NCI-H446 treated with DMSO at 0.1 percent for 48 hours (cell line): ENCODE data around the gene USP15.

ENCODE experiments used
- DNase-seq: peaks from one replicate; lab custom pipeline; 2025; lab: John Stamatoyannopoulos, UW

USP15 gene

DNA sequence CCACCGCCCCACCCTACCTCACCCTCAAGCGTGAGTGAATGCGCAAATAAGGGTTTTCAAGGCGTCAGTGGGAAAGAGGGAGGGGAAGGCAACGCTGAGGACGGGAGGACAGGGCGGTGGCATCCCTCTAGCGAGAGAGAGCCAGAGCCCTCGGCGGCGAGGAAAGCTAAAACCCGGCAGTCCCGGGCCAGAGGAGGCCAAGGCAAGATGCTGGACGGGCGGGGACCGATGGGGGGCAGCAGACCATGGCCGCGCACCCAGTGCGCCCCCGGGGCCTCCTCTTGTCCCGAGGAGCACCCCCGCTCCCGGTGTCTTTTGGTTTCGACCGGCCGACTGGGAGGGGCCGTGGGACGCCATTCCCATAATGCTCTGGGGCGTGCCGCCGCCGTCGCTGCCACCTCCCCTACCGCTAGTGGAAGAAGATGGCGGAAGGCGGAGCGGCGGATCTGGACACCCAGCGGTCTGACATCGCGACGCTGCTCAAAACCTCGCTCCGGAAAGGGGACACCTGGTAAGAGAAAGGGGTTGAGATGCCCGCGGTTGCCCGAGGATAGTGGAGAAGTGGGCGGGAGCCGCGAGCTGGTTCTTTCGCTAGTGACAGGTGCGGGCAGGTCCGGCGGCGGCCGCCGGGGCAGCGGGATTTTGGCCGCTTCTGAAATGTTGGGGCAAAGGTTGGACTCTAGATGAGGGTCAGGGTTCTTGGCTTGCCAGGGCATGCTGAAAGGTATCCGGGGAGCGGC lies at the start of gene USP15:
TSS of gene USP15 (plus strand) at position 412 of the 740 bp plus-strand sequence. CDS start at position 423, 11 bp downstream.
- DNase-seq: peak; percentile 87

DNA sequence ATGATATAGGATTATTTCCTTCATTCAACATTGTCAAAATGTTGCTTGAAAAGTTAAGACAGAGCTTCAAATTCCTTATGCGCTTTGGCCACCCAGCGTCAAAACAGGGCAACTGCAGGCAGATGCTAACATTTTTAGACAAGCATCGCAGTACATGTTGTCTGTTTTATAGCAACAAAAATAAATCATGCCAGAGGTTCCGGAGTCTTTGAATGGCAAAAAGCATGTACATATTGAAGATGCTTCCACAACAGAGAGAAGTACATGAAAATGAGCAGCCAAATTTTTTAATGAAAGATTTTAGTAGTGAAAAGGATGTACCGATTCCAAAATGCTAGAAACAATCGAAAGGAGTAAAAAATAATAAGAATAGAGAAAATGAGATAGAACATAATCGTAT lies 49.8 kb upstream of the USP15 start:
- DNase-seq: no peak

DNA sequence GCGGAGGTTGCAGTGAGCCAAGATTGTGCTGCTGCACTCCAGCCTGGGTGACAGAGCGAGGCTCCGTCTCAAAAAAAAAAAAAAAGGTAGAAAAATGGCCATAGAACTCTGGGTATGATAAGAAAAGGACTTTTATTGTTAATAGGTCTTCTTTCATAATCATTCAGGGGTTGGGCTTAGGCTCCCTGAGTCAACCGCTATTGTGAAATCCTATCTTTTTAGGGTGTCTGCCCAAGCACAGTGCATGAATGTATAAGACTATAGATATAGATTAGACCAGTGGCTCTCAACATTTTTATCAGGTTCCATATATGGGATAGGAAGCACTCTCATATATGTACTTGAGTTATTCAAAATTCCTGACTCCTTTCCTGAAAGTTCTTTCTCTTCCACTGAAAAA lies 48.7 kb upstream of the USP15 start:
- no peak for DNase-seq

DNA sequence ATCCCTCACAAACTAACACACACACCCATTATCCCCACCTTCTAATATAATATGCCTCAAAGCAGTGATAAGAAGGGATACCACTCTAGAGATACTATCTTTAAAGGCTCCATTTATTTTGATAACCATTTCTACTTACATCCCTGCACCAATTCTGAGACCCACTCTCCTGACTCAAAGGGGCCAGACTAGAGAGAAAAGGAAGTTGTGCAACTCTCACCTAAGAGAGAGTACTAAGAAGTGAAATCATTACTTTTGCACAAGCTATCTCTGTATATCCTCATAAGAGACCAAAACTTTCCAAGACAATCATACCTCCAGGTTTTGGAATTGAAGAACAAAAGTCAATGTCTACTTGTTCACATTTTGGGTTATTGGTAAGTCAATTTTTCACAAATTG lies 45.4 kb upstream of the USP15 start:
- DNase-seq: no peak

DNA sequence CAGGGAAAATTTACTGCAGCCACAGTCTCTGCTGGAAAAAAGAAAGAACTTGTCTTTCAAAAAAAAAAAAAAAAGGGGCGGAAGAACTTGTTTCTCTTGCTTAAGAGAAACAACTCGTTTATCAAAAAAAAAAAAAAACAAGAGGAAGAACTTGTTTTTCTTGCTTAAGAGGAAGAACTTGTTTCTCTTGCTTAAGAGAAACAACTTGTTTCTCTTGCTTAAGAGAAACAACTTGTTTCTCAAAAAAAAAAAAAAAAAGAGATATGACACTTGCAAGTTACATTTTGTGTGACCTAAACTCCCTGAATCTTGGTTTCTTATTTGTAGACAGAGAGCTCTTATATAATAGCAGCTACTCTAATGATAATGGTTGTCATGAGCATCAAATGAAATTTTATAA lies 44.7 kb upstream of the USP15 start:
- DNase-seq: no peak

DNA sequence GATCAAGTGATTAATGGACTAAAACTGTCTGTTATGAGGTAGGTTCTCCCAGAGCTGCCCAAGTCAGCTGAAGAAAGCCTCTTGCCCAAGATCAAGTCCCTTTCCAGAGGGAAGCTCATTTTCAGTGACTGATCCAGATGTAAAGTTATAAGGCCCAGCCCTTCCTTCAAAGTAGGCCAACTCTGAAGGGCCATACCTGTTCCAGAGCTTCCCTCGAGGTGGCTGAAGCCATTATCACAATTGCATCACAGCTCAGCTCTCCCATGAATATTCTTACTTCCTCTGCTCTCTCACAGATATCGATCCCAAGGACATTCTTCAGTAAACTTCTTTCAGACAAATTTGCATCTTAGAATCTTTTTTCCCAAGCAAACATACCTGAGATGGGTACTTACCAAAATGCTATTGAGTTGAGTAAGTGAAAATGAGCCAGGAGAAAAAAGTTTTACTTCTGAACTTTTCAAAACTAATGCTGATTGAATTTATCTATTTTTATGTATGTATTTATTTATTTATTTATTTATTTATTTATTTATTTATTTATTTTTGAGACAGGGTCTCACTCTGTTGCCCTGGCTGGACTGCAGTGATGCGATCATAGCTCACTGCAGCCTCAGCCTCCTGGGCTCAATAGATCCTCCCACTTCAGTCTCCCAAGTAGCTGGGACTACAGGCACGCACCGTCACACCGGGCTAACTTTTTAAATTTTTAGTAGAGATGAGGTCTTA lies 42.6 kb upstream of the USP15 start:
- DNase-seq: no peak

DNA sequence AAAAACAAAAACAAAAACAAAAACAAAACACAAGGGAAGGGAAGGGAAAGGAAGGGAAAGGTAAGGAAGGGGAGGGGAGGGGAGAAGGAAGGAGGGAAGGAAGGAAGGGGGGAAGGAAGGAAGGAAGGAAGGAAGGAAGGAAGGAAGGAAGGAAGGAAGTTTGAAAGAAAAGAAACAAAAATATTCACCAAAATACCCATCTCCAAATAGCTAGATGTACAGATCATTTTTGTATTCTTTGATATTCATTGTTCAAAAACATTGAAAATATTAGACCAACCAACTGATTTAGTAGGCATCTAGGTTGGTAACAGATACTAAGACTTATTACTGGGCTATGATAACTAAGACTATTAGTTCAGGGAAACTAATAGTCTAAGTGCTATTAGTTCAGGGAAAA lies 39.1 kb upstream of the USP15 start:
- DNase-seq: no peak

DNA sequence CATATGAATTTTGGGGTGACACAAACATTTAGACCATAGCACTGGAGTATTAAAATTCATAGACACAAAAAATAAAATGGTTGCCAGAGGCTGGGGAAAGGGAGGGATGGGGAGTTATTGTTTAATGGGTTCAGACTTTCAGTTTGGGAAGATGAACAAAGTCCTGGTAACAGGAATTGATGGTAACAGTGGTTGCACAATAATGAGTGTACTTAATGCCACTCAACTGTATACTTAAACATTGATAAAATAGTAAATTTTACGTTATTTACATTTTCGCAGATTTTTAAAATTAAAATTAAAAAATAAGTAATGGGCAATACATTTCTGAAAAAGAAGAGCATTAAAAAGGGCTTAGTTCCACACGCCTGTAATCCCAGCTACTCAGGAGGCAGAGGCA lies 35.6 kb upstream of the USP15 start:
- DNase-seq: no peak

DNA sequence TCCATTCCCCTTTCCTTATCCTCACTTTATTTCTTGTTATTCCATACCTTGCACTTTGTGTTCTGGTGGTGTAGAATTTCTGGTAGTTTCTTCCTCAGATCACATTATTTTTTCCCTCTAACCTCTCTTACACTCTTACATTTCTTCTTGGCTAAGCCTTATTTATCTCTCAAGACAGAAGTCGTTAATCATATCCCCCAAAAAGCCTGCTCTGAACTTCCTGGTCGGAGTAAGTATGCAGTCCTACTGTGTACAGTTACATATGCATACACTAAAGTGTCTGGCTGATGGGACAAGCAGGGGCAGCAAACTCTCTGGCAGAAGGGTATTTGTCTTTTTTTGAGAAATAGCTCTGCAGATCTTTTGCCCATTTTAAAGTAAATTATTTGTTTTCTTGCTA lies 33.1 kb upstream of the USP15 start:
- no peak for DNase-seq

DNA sequence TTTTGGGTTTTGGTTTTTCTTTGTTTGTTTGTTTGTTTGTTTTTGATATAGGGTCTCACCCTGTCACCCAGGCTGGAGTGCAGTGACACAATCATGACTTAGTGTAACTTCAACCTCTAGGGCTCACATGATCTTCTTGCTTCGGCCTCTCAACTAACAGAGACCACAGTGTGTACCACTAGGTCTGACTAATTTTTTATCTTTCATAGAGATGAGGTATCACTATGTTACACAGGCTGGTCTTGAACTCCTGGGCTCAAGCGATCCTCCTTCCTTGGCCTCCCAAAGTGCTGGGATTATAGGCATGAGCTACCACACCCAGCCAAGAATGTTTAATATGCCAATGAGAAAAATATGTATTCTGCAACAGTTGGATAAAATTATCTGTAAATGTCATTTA lies 29.6 kb upstream of the USP15 start:
- DNase-seq: no peak

DNA sequence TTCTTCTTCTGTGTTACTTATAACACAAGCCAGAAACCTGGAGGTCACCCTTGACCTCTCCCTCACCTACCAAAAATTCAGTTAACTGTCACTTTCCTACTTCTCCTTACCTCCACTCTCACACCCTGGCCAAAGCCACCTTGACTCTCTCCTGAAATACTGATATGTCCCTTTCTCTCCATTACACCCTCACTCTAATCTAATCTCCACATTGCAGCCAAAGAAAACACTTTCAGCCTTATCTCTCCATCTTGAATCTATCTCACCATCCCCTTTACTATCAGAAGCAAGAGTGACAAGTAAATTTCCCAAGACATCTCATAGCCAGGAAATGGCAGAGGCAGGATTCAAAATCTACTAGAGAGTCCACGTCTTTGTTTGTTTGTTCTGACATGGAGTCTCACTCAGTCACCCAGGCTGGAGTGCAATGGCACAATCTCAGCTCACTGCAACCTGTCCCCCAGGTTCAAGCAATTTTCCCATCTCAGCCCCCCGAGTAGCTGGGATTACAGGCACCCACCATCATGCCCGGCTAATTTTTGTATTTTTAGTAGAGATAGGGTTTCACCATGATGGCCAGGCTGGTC lies 28.0 kb upstream of the USP15 start:
- no peak for DNase-seq

DNA sequence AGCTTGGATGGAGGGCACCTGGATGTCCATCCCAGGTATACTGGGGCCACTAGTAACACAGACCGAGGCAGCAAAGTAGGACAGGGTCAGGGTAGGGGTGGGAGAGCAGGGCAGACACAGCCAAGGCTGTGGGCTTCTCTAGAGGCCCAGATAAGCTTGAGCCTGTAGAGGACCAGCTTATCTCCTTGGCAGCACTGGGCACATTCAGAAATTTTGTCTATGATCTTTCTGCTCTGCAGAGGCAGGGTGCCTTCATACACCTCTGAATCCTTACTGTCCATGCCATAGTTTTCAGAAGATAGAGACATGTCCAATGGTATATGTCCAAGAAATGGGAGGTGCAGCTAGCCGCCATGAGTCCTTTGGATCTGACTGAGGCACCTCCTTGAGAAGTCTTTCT lies 26.4 kb upstream of the USP15 start:
- no peak for DNase-seq

DNA sequence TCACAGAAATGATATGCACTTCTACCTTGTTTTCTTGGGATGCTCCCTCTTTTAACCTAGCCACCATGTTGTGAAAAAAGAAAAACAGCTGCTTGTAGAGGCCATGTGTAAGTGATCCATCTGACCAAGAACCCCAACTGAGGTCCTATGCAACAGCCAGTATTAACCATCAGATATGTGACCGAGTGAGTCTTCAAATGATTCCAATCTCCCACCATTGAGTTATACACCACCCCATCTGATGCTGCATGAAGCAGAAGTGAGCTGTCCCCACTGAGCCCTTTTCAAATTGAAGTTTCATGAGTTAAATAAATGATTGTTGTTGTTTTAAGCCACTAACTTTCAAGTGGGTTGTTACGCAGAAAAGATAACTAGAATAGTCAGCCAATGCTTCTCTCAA lies 20.6 kb upstream of the USP15 start:
- DNase-seq: no peak

DNA sequence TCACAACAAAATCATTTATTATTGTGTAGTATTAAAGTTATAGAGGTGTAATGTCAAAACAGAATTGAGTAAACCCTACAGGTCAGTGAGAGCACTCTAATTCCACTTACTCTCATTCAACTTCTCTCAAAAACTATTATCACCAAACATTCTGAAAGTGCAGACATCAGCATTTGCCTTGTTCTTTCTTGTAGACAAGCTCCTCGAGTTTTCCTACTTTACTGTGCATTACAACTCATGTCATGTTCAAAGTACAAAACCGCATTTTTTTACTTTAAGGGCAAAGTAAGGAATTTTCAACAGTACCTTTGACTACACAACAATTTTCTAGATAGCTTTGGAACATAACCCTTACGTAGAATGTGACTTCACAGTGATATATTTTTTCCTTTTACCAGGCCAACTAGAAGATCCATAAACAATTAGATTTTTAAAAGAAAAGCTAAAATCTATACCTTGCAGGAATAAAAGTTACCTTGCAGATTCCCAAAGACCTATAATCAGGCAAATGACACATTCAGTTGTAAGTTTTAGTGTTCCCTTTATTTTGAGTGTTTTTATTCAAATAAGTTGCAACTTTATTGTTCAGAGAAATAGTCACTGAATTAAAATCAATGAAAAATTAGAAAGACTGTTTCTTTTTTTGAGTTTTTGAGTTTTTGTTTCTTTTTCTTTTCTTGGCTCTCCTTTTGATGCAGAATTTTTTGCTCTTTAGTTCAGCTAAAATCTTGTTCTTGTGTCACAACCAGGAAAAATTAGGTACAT lies 12.7 kb upstream of the USP15 start:
- no peak for DNase-seq

DNA sequence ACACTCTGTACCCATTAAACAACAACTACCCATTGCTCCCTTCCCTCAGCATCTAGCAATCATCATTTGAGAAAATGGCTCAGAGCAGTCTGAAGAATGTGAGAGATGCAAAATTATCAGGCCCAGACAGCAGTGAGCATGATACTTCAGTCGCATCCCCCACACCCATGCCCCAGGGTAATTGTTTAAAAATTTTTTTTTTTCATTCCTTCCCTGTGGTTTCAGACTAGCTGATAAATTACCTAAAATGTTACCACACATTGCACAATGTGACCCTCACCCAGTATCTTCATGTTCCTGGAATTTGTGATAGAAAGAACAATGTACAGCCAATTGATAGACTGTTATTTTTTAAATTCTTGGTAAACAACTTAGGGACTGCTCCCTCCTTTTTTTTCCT lies 11.3 kb upstream of the USP15 start:
- no peak for DNase-seq

DNA sequence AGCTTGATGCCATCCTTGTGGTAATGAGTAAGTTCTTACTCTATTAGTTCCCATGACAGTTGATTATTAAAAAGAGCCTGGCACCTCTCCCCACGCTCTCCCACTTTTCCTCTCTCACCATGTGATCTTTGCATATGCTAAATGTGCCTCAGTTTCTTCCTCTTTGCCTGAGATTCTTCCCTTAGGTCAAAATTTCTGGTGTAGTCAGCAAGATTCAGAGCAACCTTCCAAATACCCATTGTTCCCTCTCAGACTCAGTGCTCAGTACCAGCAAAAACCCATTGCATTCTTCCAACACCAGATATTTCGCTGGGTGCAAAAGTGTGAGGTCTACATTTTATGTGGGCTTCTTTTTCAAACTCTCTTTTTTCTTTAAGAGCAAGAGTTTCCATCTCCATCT lies 10.8 kb upstream of the USP15 start:
- no peak for DNase-seq

DNA sequence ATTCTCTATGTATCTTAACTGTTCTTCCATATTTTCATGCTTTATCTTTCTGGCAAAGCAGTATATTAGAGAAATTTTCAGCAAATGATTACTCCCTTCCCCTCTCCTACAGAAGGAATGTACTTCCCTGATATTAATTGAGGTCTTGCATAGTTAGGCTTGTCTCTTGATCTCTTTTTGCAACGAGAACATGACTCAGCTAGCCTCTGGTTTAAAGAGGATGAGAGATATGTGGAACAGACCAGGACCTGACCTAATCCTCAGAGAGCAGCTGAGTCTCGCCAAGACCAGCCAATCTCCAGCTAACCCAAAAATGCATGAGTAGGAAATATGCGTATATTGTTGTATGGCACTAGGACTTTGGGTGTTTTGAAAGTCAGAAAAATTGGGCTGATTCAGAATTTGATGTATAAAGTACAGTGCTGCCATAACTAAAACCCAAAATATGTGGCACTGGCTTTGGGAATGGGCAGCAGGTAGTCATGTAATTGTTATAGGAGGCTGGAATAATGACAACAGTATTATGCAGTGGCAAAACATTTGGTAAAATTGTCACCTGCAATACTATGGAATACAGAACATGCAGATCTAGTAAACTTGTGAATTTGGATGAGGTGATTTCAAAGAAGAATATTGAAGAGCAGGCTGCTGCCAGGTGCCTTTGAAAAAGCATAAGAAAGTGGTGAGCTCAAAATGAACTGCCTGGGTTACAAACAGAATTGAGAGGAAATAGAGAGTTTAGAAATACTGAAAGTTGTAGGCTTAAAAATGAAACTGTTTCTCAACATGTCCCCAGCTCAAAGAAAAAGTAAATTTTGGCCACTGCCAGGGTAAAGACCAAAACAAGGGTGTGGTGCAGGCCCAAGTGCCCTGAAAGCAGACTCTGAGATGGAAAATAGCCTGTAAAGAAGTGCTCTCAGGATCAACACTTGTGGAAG lies 9.3 kb upstream of the USP15 start:
- no peak for DNase-seq

DNA sequence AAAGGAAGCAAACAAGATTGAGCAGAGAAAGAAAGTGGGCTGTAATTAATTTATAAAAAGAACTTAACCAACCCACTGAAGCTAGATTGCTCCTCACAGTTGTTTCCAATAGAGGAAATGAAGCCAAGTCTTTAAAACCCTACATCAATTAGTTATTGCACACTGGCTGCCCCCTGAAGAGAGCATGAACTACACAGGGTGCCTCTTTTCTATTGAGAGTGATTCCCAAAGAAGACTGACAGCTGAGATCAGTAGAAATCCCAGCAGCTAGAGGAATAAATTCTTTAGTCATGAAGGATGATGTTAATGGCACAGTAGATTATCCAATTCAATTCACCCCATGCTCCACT lies 8.6 kb upstream of the USP15 start:
- DNase-seq: no peak

DNA sequence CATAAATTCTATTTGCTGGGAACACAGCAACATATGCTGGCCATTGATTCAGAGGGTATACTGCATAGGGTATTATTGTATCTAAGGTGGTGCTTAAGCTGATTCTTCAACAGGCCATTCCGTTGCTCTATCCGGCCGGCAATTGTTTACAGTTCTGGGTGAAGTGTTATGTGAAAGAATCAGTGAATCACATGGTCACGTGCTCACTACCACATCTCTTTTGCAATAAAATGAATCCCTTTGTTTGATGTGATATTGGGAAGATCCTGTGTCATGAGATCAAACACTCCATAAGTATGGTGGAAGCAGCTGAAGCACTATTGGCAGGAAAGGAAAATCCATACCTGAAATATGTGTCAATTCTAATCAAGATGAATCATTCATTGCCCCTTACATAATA lies 7.6 kb upstream of the USP15 start:
- no peak for DNase-seq

DNA sequence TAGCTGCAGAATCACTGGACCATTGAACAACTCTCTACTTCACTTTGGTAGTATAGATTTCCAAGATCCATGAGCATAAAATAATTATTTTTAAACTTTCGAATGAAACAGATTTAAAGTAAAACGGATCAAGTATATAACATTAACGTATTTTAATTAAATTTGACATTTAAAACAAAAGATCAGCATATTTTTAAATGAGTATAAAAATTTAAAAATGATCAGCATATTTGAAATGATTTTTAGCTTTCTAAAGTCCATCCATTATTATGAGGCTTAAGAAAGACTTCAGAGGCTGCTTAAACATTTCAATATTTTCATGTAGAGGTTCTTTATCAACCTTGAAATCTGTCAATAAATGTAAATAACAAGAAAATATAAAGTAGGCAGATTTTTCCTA lies 5.2 kb upstream of the USP15 start:
- DNase-seq: no peak

DNA sequence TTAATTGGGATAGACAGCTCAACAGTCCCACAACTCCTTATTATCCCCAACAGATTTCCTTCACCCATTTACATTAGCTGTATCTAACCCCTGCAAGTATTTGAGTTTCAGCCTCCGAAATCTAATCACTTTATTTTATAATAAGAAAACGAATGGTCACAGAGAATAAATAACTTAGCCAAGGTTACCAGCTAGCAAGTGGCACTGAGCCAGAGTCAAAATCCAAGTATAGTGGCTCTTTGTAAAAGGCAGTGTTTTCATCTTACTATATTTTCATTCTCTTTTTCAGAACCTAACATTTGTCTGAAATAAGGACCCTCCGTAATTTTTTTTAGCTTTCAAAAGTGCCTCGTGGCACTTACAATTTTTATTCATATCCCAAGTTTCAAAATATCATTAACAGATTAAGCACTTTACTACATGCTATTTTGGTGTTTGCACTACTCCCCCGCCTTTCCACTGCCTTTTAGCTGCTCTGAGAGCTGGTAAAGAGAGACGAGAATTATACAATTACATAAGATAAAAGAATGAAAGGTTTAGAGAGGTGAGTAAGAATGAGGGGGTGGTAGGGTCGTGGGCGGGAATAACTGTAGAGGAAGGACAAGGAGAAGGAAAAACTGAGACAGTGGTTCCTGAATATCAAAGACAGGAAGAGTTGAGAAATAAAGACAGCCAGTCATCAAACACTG lies 3.7 kb upstream of the USP15 start:
- no peak for DNase-seq
